Activated CD4-positive, alpha-beta memory T cell treated with anti-CD3 and anti-CD28 coated beads for 36 hours (primary cell): ENCODE results near the gene CHURC1. TPM values are rescaled to one million over a fixed set of nuclear protein-coding genes. Genes with fewer than 3 reads are reported as not detected.

Experiments used
- CTCF ChIA-PET: fragments of 350-600 bp; sonication (Branson Sonifier 250); formaldehyde crosslinking; loops from one replicate; lab custom pipeline; 2021; ENCODE audit warnings: antibody characterized with exemption, inconsistent platforms; lab: Charles Lee
- POLR2A ChIA-PET: fragments of 350-600 bp; sonication (Branson Sonifier 250); formaldehyde crosslinking; loops from one replicate; lab custom pipeline; 2021; ENCODE audit warnings: antibody characterized with exemption; lab: Charles Lee
- DNase-seq: peaks from one replicate; pipeline ENCODE4 v3.0.0-alpha.2; 2020
- H3K27ac Mint-ChIP-seq: one replicate; pipeline ENCODE4 v1.8.0; 2021; ENCODE audit warnings: mixed read lengths
- H3K27me3 Mint-ChIP-seq: one replicate; pipeline ENCODE4 v1.8.0; 2021; ENCODE audit warnings: mixed read lengths
- H3K36me3 Mint-ChIP-seq: one replicate; pipeline ENCODE4 v1.8.0; 2021; ENCODE audit warnings: mixed read lengths
- H3K4me1 Mint-ChIP-seq: one replicate; pipeline ENCODE4 v1.8.0; 2021; ENCODE audit warnings: low read depth, mixed read lengths
- H3K4me3 Mint-ChIP-seq: one replicate; pipeline ENCODE4 v1.8.0; 2021; ENCODE audit warnings: mild to moderate bottlenecking, mixed read lengths
- H3K9me3 Mint-ChIP-seq: one replicate; pipeline ENCODE4 v1.8.0; 2021; ENCODE audit warnings: mixed read lengths
- intact Hi-C: fragments of 100-400 bp; cut with micrococcal nuclease; formaldehyde crosslinking; loops from one replicate; pipeline ENCODE4 v1.15.1; 2023
- total RNA-seq, 2 experiments: library from RNA; stranded (reverse); gene quantifications; one replicate each; pipeline ENCODE4 v1.2.3, GENCODE V29; 2021

The CHURC1 gene
- total RNA-seq, 2 experiments from 2014 or later = 61.7 to 62.6 TPM

- Mint-ChIP-seq H3K36me3 (peaks cover 11% of the 10 kb centered on the region), H3K4me3 (no peak overlapping the region), H3K27ac (no peak overlapping the region), H3K4me1 (peaks cover 57% of the 10 kb centered on the region), H3K9me3 (no peaks in the 10 kb centered on the region), H3K27me3 (no peaks in the 10 kb centered on the region)
- ChIA-PET CTCF (no interaction called here), POLR2A (interaction anchor here (0.6 to 1.1 kb wide), 3 partner anchors 15 to 521 kb away, joined by 3 to 5 read pairs (median 4); no protein-coding TSS in a partner anchor)
- DNase-seq = no peak
- intact Hi-C loops = no loop called here
Measured at GRCh38 chr14:64939817-64940190, 25.5 kb downstream of the CHURC1 start.

GRCh38 chr14:64940336-64940910 lies 26.2 kb downstream of the CHURC1 start:
- Mint-ChIP-seq H3K27me3 (no peaks in the 10 kb centered on the region), H3K4me3 (no peak overlapping the region), H3K36me3 (peaks cover 15% of the 10 kb centered on the region), H3K4me1 (peaks cover 52% of the 10 kb centered on the region), H3K9me3 (no peaks in the 10 kb centered on the region), H3K27ac (peak overlapping the region; percentile 4)
- intact Hi-C loops = no loop called here
- CTCF ChIA-PET = interaction anchor here (2.2 kb wide), 1 partner anchor 48 kb away, joined by 9 read pairs; no protein-coding TSS in a partner anchor
- POLR2A ChIA-PET = interaction anchor here (0.6 kb wide), 1 partner anchor 117 kb away, joined by 5 read pairs; no protein-coding TSS in a partner anchor
- DNase-seq = no peak

- Mint-ChIP-seq H3K27me3 (no peaks in the 10 kb centered on the region), H3K27ac (peak within 1 kb of the TSS; percentile 18), H3K9me3 (no peaks in the 10 kb centered on the region), H3K36me3 (peaks cover 19% of the 10 kb centered on the region), H3K4me3 (no peak within 1 kb of the TSS), H3K4me1 (peaks cover 32% of the 10 kb centered on the region)
- ChIA-PET POLR2A (no interaction called here), CTCF (no interaction called here)
- intact Hi-C loops = no loop called here
- no peak for DNase-seq
Measured at GRCh38 chr14:64942531-64943111, 28.4 kb downstream of the CHURC1 start, which contains the start of gene GPX2. GPX2 (minus strand) TSS chr14:64942745; CDS start chr14:64942726, 19 bp downstream.

DNA sequence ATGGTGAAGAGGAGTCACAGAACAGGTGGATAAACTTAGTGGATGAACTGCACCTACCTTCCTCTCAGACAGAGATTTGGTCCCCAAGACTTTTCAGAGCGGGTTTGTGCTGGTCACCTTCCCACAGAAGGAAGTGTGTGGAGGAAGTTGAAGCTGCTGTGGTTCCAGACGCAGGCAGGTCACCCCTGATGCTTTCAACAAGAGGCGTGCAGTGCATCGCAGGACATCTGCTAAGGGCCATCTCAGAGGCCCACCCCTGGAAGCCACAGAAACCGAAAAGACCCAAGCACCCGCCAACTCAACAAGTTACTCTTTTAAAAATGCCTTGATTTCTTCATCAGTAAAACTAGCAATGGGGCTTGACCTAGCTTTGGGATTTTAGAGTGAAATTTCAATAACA lies 29.3 kb downstream of the CHURC1 start:
- Mint-ChIP-seq H3K36me3 (peaks cover 19% of the 10 kb centered on the region), H3K4me1 (peaks cover 27% of the 10 kb centered on the region), H3K9me3 (no peaks in the 10 kb centered on the region), H3K4me3 (no peak overlapping the region), H3K27ac (peak overlapping the region; percentile 18), H3K27me3 (no peaks in the 10 kb centered on the region)
- intact Hi-C loops = no loop called here
- POLR2A ChIA-PET = no interaction called here
- no peak for DNase-seq
- CTCF ChIA-PET = interaction anchor here (1.1 kb wide), 1 partner anchor 91 kb away, joined by 3 read pairs; no protein-coding TSS in a partner anchor

GRCh38 chr14:64944041-64944440 lies 29.8 kb downstream of the CHURC1 start:
- no peak for DNase-seq
- Mint-ChIP-seq H3K4me1 (peaks cover 22% of the 10 kb centered on the region), H3K36me3 (peaks cover 17% of the 10 kb centered on the region), H3K27me3 (no peaks in the 10 kb centered on the region), H3K27ac (peak overlapping the region; percentile 18), H3K9me3 (no peaks in the 10 kb centered on the region), H3K4me3 (no peak overlapping the region)
- ChIA-PET POLR2A (no interaction called here), CTCF (interaction anchor here (1.0 to 1.1 kb wide), 2 partner anchors 52 to 91 kb away, joined by 3 read pairs; no protein-coding TSS in a partner anchor)
- intact Hi-C loops = no loop called here

- Mint-ChIP-seq H3K4me1 (peaks cover 14% of the 10 kb centered on the region), H3K27ac (no peak overlapping the region), H3K9me3 (no peaks in the 10 kb centered on the region), H3K36me3 (peaks cover 15% of the 10 kb centered on the region), H3K4me3 (no peak overlapping the region), H3K27me3 (no peaks in the 10 kb centered on the region)
- intact Hi-C loops = no loop called here
- CTCF ChIA-PET = interaction anchor here (1.0 kb wide), 1 partner anchor 53 kb away, joined by 3 read pairs; no protein-coding TSS in a partner anchor
- POLR2A ChIA-PET = no interaction called here
- no peak for DNase-seq
Measured at GRCh38 chr14:64944861-64945260, 30.6 kb downstream of the CHURC1 start.

DNA sequence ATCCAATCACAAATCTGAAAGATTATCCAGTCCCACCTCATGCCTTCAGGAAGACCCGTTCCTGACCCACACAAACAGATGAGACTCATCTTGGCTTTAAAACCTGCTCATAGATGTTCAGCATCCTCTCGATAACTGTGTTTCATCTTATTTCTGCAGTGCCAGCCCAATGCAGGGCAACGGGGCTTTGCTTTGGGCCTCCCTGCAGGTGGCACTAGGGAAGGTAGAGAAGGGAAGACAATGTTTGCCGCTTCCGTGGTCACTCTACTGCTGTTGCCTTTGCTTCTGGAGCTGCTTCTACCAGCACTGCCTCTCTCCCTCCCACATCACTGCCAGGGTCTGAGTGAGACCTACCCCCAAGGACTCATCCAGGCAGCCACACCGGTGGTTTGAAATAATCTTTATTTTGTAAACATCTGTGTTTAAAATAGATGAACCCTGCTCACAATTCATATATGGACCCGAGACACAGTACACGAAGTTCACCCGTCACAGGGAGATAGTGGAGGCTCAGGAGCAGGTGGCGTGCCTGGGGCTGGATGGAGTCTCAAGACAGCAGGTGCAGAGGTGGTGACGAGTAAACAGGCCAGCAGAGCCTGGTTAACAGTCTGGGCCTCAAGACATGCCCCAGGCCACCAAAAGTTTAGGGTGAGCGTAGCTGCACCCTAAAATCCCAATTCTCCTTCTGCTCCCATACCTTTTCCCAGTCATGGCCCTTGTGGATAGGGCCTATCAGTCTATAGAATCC lies 31.4 kb downstream of the CHURC1 start:
- Mint-ChIP-seq H3K27me3 (no peaks in the 10 kb centered on the region), H3K4me3 (no peak overlapping the region), H3K27ac (no peak overlapping the region), H3K4me1 (peaks cover 9% of the 10 kb centered on the region), H3K9me3 (no peaks in the 10 kb centered on the region), H3K36me3 (peaks cover 14% of the 10 kb centered on the region)
- no peak for DNase-seq
- intact Hi-C loops = no loop called here
- ChIA-PET CTCF (no interaction called here), POLR2A (no interaction called here)

GRCh38 chr14:64946310-64947045 lies 32.2 kb downstream of the CHURC1 start:
- POLR2A ChIA-PET = no interaction called here
- Mint-ChIP-seq H3K4me3 (no peak overlapping the region), H3K9me3 (no peaks in the 10 kb centered on the region), H3K27ac (no peak overlapping the region), H3K27me3 (no peaks in the 10 kb centered on the region), H3K4me1 (peaks cover 6% of the 10 kb centered on the region), H3K36me3 (peaks cover 11% of the 10 kb centered on the region)
- CTCF ChIA-PET = no interaction called here
- DNase-seq = no peak
- intact Hi-C loops = no loop called here

DNA sequence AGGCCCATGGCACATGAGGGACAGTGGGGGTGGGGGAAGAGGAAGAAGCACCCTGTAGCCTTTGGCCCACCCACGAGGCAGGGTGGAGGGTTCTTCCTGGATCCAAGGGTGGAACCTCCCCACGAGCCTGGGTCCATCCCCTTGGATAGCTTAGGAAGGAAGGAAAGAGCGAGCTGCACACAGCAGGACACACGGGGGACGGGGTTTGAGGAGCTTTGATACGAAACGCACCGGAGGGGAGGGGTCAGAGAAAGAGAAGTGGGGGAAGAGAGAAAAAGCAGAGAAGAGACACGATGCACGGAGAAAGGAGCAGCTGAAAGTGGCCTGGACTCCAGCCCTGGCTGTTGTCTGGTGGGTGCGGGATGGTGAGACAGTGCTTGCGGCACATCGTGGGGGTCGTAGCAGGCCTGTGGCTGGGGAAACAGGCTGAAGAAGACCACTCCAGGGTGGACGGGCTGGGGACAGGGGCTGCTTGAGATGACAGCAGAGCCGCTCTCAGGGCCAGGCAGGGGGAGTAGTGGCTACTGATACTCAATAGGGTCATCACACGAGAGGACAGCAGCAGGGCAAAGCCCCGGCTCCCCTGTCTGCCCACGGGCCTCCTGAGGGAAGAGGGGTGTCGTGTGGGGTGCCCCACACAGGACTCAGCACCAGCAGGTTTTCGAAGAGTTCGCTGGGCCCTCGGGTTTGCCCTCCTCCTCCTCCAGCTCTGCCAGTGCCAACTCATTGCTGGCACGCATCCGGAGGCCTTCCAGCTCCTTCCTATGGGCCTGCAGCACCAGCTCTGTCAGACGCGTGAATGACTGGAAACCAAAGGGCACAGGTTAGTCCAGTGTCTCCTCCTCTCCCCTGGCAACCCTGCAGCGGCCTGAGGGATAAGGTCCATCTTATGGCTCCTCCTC lies 33.7 kb downstream of the CHURC1 start:
- Mint-ChIP-seq H3K36me3 (peaks cover 11% of the 10 kb centered on the region), H3K9me3 (no peaks in the 10 kb centered on the region), H3K4me1 (peaks cover 6% of the 10 kb centered on the region), H3K4me3 (no peak overlapping the region), H3K27ac (no peak overlapping the region), H3K27me3 (no peaks in the 10 kb centered on the region)
- ChIA-PET CTCF (no interaction called here), POLR2A (interaction anchor here (0.6 to 1.1 kb wide), 3 partner anchors 10 to 318 kb away, joined by 3 read pairs; no protein-coding TSS in a partner anchor)
- intact Hi-C loops = no loop called here
- DNase-seq = no peak

GRCh38 chr14:64948612-64949210 lies 34.5 kb downstream of the CHURC1 start:
- H3K9me3 Mint-ChIP-seq = no peaks in the 10 kb centered on the region
- CTCF ChIA-PET = no interaction called here
- peaks cover 11% of the 10 kb centered on the region for H3K36me3 Mint-ChIP-seq

GRCh38 chr14:64950889-64951288 lies 36.6 kb downstream of the CHURC1 start:
- H3K4me3 Mint-ChIP-seq = no peak overlapping the region
- H3K36me3 Mint-ChIP-seq = peaks cover 6% of the 10 kb centered on the region
- POLR2A ChIA-PET = no interaction called here
- no peaks in the 10 kb centered on the region for H3K27me3 Mint-ChIP-seq
- H3K4me1 Mint-ChIP-seq = no peaks in the 10 kb centered on the region
- CTCF ChIA-PET = no interaction called here
- no peak for DNase-seq
- intact Hi-C loops = no loop called here
- H3K27ac Mint-ChIP-seq = no peak overlapping the region
- H3K9me3 Mint-ChIP-seq = no peaks in the 10 kb centered on the region

More at GRCh38 chr14:64948612-64949210, 34.5 kb downstream of the CHURC1 start:
- POLR2A ChIA-PET = interaction anchor here (0.9 kb wide), 1 partner anchor 57 kb away, joined by 3 read pairs; no protein-coding TSS in a partner anchor
- no peak for DNase-seq
- no peaks in the 10 kb centered on the region for H3K27me3 Mint-ChIP-seq
- no peak overlapping the region for H3K4me3 Mint-ChIP-seq
- H3K4me1 Mint-ChIP-seq = peaks cover 3% of the 10 kb centered on the region
- H3K27ac Mint-ChIP-seq = no peak overlapping the region
- intact Hi-C loops = no loop called here
